ENCODE data around the gene CLSTN2.

- TF ChIP-seq TCF12 (IDR thresholded peaks at IDR 0.05) (no peak), TCF12 (CRISPR knock-in tag; IDR thresholded peaks at IDR 0.05) (no peak), ZNF256 (CRISPR knock-in tag; conservative IDR thresholded peaks at IDR 0.05) (no peak), MXD4 (CRISPR knock-in tag; IDR thresholded peaks at IDR 0.05) (no peak), ZKSCAN1 (IDR thresholded peaks at IDR 0.05; ENCODE audit: low read length) (no peak), CBX5 (CRISPR knock-in tag; IDR thresholded peaks at IDR 0.05; ENCODE audit: borderline replicate concordance) (no peak), POLR2A (IDR thresholded peaks at IDR 0.05; ENCODE audit: insufficient read depth in 1 of 2, low read depth in 2 of 2, low read length in 2 of 2) (no peak), EZH2 (conservative IDR thresholded peaks at IDR 0.05; ENCODE audit: low read depth, low read length) (no peak), MTERF4 (CRISPR knock-in tag; IDR thresholded peaks at IDR 0.05) (no peak), PBX3 (CRISPR knock-in tag; IDR thresholded peaks at IDR 0.05; ENCODE audit: borderline replicate concordance) (no peak), ZNF3 (CRISPR knock-in tag; IDR thresholded peaks at IDR 0.05) (no peak)
- TF ChIP-seq, protein P1, sequence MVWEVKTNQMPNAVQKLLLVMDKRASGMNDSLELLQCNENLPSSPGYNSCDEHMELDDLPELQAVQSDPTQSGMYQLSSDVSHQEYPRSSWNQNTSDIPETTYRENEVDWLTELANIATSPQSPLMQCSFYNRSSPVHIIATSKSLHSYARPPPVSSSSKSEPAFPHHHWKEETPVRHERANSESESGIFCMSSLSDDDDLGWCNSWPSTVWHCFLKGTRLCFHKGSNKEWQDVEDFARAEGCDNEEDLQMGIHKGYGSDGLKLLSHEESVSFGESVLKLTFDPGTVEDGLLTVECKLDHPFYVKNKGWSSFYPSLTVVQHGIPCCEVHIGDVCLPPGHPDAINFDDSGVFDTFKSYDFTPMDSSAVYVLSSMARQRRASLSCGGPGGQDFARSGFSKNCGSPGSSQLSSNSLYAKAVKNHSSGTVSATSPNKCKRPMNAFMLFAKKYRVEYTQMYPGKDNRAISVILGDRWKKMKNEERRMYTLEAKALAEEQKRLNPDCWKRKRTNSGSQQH (CRISPR knock-in tag; IDR thresholded peaks at IDR 0.05; ENCODE audit: low read depth): no peak
Measured at GRCh38 chr3:140579260-140579659, 644.3 kb downstream of the CLSTN2 start.
